ENCODE results near the gene SV2B.
A peak's percentile ranks its signal among the peaks of the same experiment; 100 is the strongest.

- TF ChIP-seq JUNB (IDR thresholded peaks at IDR 0.05) = no peak
- TF ChIP-seq RFX5 (IDR thresholded peaks at IDR 0.05) = no peak
- no peak for TF ChIP-seq CBX8 (IDR thresholded peaks at IDR 0.05)
- TF ChIP-seq POLR2A (IDR thresholded peaks at IDR 0.05; ENCODE audit: low read length) = no peak
- TF ChIP-seq CTCF (IDR thresholded peaks at IDR 0.05) = peak; percentile 94
- TF ChIP-seq HDAC2 (IDR thresholded peaks at IDR 0.05) = no peak
- no peak for TF ChIP-seq FOSL2 (IDR thresholded peaks at IDR 0.05)
- no peak for TF ChIP-seq FOSL2 (CRISPR knock-in tag; IDR thresholded peaks at IDR 0.05)
- TF ChIP-seq MAX (IDR thresholded peaks at IDR 0.05) = no peak
- TF ChIP-seq JUN (IDR thresholded peaks at IDR 0.05) = no peak
- no peak for TF ChIP-seq MYC (IDR thresholded peaks at IDR 0.05; ENCODE audit: borderline replicate concordance, low read length)
These were observed 202.8 kb downstream of the SV2B start for GRCh38 chr15:91302588-91303439.
